Measurements from ENCODE around the gene DYRK1B.
"Not testable (repeated sequence)": the region's sequence is repeated elsewhere in the genome, so short reads cannot be mapped to it uniquely, and the experiment has no call there.

- TF ChIP-seq CTCF (IDR thresholded peaks at IDR 0.05; ENCODE audit: insufficient read depth, low read depth, low read length); EZH2 (IDR thresholded peaks at IDR 0.05; ENCODE audit: insufficient read depth, low read length): not testable (repeated sequence)
Measured at GRCh38 chr19:39880241-39880640, 46.3 kb upstream of the DYRK1B start.

Measured in astrocyte (in vitro differentiated cells and primary cell).